ENCODE results near the gene PIK3R1. TPM values are rescaled to one million over a fixed set of nuclear protein-coding genes. Genes with fewer than 3 reads are reported as not detected.

PIK3R1 gene
- total RNA-seq, 4 donors from 2014 or later = 86.1 to 107 (median 94.8) TPM

- H3K27ac ChIP-seq = peak overlapping the region in 1 of 3 donors; percentile 35
- no peaks in the 10 kb centered on the region for H3K27me3 ChIP-seq
- H3K9me3 ChIP-seq = no peaks in the 10 kb centered on the region
- intact Hi-C loops (cut with DNase I) = no loop called here
- DNase-seq = no peak
- 84 to 88% methylated on average over 4 of the region's 4 CpGs for WGBS, 2 donors
- TF ChIP-seq CTCF (IDR thresholded peaks at IDR 0.05) = no peak
- TF ChIP-seq POLR2A (IDR thresholded peaks at IDR 0.05) = no peak
- H3K4me3 ChIP-seq (replicated peaks in 1 of 3) = no peak overlapping the region
- H3K36me3 ChIP-seq = peaks cover 0 to 4% of the 10 kb centered on the region in 2 donors
- H3K4me1 ChIP-seq = peaks cover 3 to 23% of the 10 kb centered on the region in 2 donors
These were observed 88.3 kb downstream of the PIK3R1 start for GRCh38 chr5:68303754-68304420.

GRCh38 chr5:68304421-68305052 lies 89.0 kb downstream of the PIK3R1 start:
- Histone ChIP-seq H3K4me1 (peaks cover 3 to 23% of the 10 kb centered on the region in 2 donors), H3K27me3 (no peaks in the 10 kb centered on the region), H3K36me3 (peaks cover 0 to 4% of the 10 kb centered on the region in 2 donors), H3K9me3 (no peaks in the 10 kb centered on the region), H3K4me3 (replicated peaks in 1 of 3) (no peak overlapping the region), H3K27ac (peak overlapping the region in 1 of 3 donors; percentile 35)
- 86 to 87% methylated on average over 3 of the region's 3 CpGs for WGBS, 2 donors
- TF ChIP-seq CTCF (IDR thresholded peaks at IDR 0.05) = no peak
- no peak for DNase-seq
- intact Hi-C loops (cut with DNase I) = no loop called here

GRCh38 chr5:68305223-68305870 lies 89.8 kb downstream of the PIK3R1 start:
- peaks cover 0 to 3% of the 10 kb centered on the region in 2 donors for H3K36me3 ChIP-seq
- peaks cover 3 to 23% of the 10 kb centered on the region in 2 donors for H3K4me1 ChIP-seq
- 13 to 15% methylated on average over 1 of the region's 1 CpG for WGBS, 2 donors
- no peaks in the 10 kb centered on the region for H3K9me3 ChIP-seq
- peak overlapping the region; percentile 14 to 35 (median 18) for H3K27ac ChIP-seq
- H3K27me3 ChIP-seq = no peaks in the 10 kb centered on the region
- H3K4me3 ChIP-seq (replicated peaks in 1 of 3) = no peak overlapping the region
- peak; percentile 44 to 49 for DNase-seq
- TF ChIP-seq POLR2A (IDR thresholded peaks at IDR 0.05) (no peak), CTCF (IDR thresholded peaks at IDR 0.05) (no peak)
- intact Hi-C loops (cut with DNase I) = no loop called here

GRCh38 chr5:68306361-68307014 lies 90.9 kb downstream of the PIK3R1 start:
- peak; percentile 80 to 83 for DNase-seq
- intact Hi-C loops (cut with DNase I) = no loop called here
- H3K27ac ChIP-seq = peak overlapping the region; percentile 35 to 66 (median 62)
- H3K4me3 ChIP-seq (replicated peaks in 1 of 3) = no peak overlapping the region
- WGBS, 2 donors = 32 to 43% methylated on average over 7 of the region's 7 CpGs
- H3K27me3 ChIP-seq = no peaks in the 10 kb centered on the region
- no peak for TF ChIP-seq CTCF (IDR thresholded peaks at IDR 0.05)
- peak in 1 of 2 donors; percentile 10 for TF ChIP-seq POLR2A (IDR thresholded peaks at IDR 0.05)
- no peaks in the 10 kb centered on the region for H3K9me3 ChIP-seq
- H3K36me3 ChIP-seq = no peaks in the 10 kb centered on the region
- H3K4me1 ChIP-seq = peaks cover 3 to 23% of the 10 kb centered on the region in 2 donors
